ENCODE measurements around the gene SLIT3. TPM values are rescaled to one million over a fixed set of nuclear protein-coding genes. Genes with fewer than 3 reads are reported as not detected.

Gene SLIT3
- total RNA-seq, 8 experiments from 2014 or later = 6.1 to 159 (median 64.4) TPM

GRCh38 chr5:168989731-168990505, 311.0 kb downstream of the SLIT3 start:
- in situ Hi-C loops (cut with MboI; ENCODE audit: low pct_unique_long_range_greater_than_20kb in 2 of 9, low sequenced_read_pairs in 9 of 9, unreplicated experiment in 9 of 9) = loop anchor here (10.0 to 25.0 kb wide), 5 partner anchors 297 to 572 kb away; partner anchors contain the start of gene SLIT3 (in 5 of the 9)
- no peak overlapping the region for H3K27ac ChIP-seq
- ATAC-seq (replicated peaks in 6 of 8) = no peak

GRCh38 chr5:168988699-168989098, 312.2 kb downstream of the SLIT3 start:
- ATAC-seq (replicated peaks in 6 of 8) = no peak
- Histone ChIP-seq H3K4me3 (no peak overlapping the region), H3K4me1 (replicated peaks in 1 of 2) (peaks cover 8 to 10% of the 10 kb centered on the region in 2 donors), H3K27ac (no peak overlapping the region)
- in situ Hi-C loops (cut with MboI; ENCODE audit: low pct_unique_long_range_greater_than_20kb in 2 of 9, low sequenced_read_pairs in 9 of 9, unreplicated experiment in 9 of 9) = loop anchor here (10.0 to 25.0 kb wide), 5 partner anchors 299 to 574 kb away; partner anchors contain the start of gene SLIT3 (in 5 of the 9)
- WGBS, 10 experiments = 76 to 100% (median 87%) methylated on average over 1 to 2 of the region's 2 CpGs; no CpG with 5 or more reads in 4 of the 10 experiments

More at GRCh38 chr5:168989731-168990505, 311.0 kb downstream of the SLIT3 start:
- H3K4me3 ChIP-seq = no peak overlapping the region
- H3K4me1 ChIP-seq (replicated peaks in 1 of 2) = peaks cover 8 to 10% of the 10 kb centered on the region in 2 donors
- WGBS, 10 experiments = 38 to 92% (median 71%) methylated on average over 1 to 6 of the region's 8 CpGs

GRCh38 chr5:168987543-168988300, 313.2 kb downstream of the SLIT3 start:
- H3K4me1 ChIP-seq (replicated peaks in 1 of 2) = peaks cover 6 to 7% of the 10 kb centered on the region in 2 donors
- in situ Hi-C loops (cut with MboI; ENCODE audit: low pct_unique_long_range_greater_than_20kb in 2 of 9, low sequenced_read_pairs in 9 of 9, unreplicated experiment in 9 of 9) = loop anchor here (10.0 to 25.0 kb wide), 5 partner anchors 300 to 575 kb away; partner anchors contain the start of gene SLIT3 (in 5 of the 9)
- ATAC-seq (replicated peaks in 6 of 8) = peak; percentile 42 to 77 (median 60)

GRCh38 chr5:168985454-168985853, 315.5 kb downstream of the SLIT3 start:
- H3K4me1 ChIP-seq (replicated peaks in 1 of 2) = no peaks in the 10 kb centered on the region
- no peak overlapping the region for H3K4me3 ChIP-seq
- ATAC-seq (replicated peaks in 6 of 8) = no peak
- no peak overlapping the region for H3K27ac ChIP-seq
- in situ Hi-C loops (cut with MboI; ENCODE audit: low pct_unique_long_range_greater_than_20kb in 2 of 9, low sequenced_read_pairs in 9 of 9, unreplicated experiment in 9 of 9) = loop anchor here (10.0 to 25.0 kb wide), 5 partner anchors 302 to 577 kb away; partner anchors contain the start of gene SLIT3 (in 5 of the 9)
- 59 to 100% (median 84%) methylated on average over 1 to 4 of the region's 5 CpGs; no CpG with 5 or more reads in 2 of the 10 experiments for WGBS, 10 experiments

More at GRCh38 chr5:168987543-168988300, 313.2 kb downstream of the SLIT3 start:
- H3K4me3 ChIP-seq = no peak overlapping the region
- WGBS, 10 experiments = 0 to 67% (median 16%) methylated on average over 2 to 9 of the region's 11 CpGs; no CpG with 5 or more reads in 2 of the 10 experiments
- H3K27ac ChIP-seq = no peak overlapping the region

GRCh38 chr5:168984135-168984675, 316.7 kb downstream of the SLIT3 start:
- Histone ChIP-seq H3K27ac (no peak overlapping the region), H3K4me3 (no peak overlapping the region), H3K4me1 (replicated peaks in 1 of 2) (no peaks in the 10 kb centered on the region)
- in situ Hi-C loops (cut with MboI; ENCODE audit: low pct_unique_long_range_greater_than_20kb in 2 of 9, low sequenced_read_pairs in 9 of 9, unreplicated experiment in 9 of 9) = loop anchor here (10.0 to 25.0 kb wide), 5 partner anchors 303 to 578 kb away; partner anchors contain the start of gene SLIT3 (in 5 of the 9)
- ATAC-seq (replicated peaks in 6 of 8) = no peak
- 58 to 98% (median 80%) methylated on average over 2 to 5 of the region's 5 CpGs; no CpG with 5 or more reads in 1 of the 10 experiments for WGBS, 10 experiments

- ATAC-seq (replicated peaks in 6 of 8) = no peak
- no peak overlapping the region for H3K4me3 ChIP-seq
- H3K27ac ChIP-seq = no peak overlapping the region
- peaks cover 7 to 24% of the 10 kb centered on the region in 2 donors for H3K4me1 ChIP-seq (replicated peaks in 1 of 2)
- in situ Hi-C loops (cut with MboI; ENCODE audit: low pct_unique_long_range_greater_than_20kb in 2 of 9, low sequenced_read_pairs in 9 of 9, unreplicated experiment in 9 of 9) = loop anchor here in 8 of 9 experiments (25.0 kb wide), 4 partner anchors 308 to 583 kb away; partner anchors contain the start of gene SLIT3 (in 3 of the 8)
- WGBS, 10 experiments = 51 to 100% (median 72%) methylated on average over 1 to 3 of the region's 5 CpGs; no CpG with 5 or more reads in 4 of the 10 experiments
Measured at GRCh38 chr5:168979135-168979534, 321.8 kb downstream of the SLIT3 start.

- in situ Hi-C loops (cut with MboI; ENCODE audit: low pct_unique_long_range_greater_than_20kb in 2 of 9, low sequenced_read_pairs in 9 of 9, unreplicated experiment in 9 of 9) = loop anchor here in 8 of 9 experiments (25.0 kb wide), 4 partner anchors 309 to 584 kb away; partner anchors contain the start of gene SLIT3 (in 3 of the 8)
- no peak overlapping the region for H3K27ac ChIP-seq
- peaks cover 7 to 24% of the 10 kb centered on the region in 2 donors for H3K4me1 ChIP-seq (replicated peaks in 1 of 2)
- peak in 1 of 8 experiments; percentile 20 for ATAC-seq (replicated peaks in 6 of 8)
- H3K4me3 ChIP-seq = no peak overlapping the region
- WGBS, 10 experiments = 80 to 83% methylated on average over 1 of the region's 1 CpG; no CpG with 5 or more reads in 8 of the 10 experiments
Measured at GRCh38 chr5:168978500-168978899, 322.4 kb downstream of the SLIT3 start.

- no peak overlapping the region for H3K4me3 ChIP-seq
- in situ Hi-C loops (cut with MboI; ENCODE audit: low pct_unique_long_range_greater_than_20kb in 2 of 9, low sequenced_read_pairs in 9 of 9, unreplicated experiment in 9 of 9) = loop anchor here in 8 of 9 experiments (25.0 kb wide), 4 partner anchors 309 to 584 kb away; partner anchors contain the start of gene SLIT3 (in 3 of the 8)
- peaks cover 7 to 24% of the 10 kb centered on the region in 2 donors for H3K4me1 ChIP-seq (replicated peaks in 1 of 2)
- no peak overlapping the region for H3K27ac ChIP-seq
- 30 to 100% (median 88%) methylated on average over 1 to 3 of the region's 3 CpGs; no CpG with 5 or more reads in 3 of the 10 experiments for WGBS, 10 experiments
- ATAC-seq (replicated peaks in 6 of 8) = peak in 4 of 8 experiments; percentile 41 to 94 (median 75)
Measured at GRCh38 chr5:168978015-168978414, 322.9 kb downstream of the SLIT3 start.

- peak in 5 of 8 experiments; percentile 51 to 78 (median 67) for ATAC-seq (replicated peaks in 6 of 8)
- peaks cover 7 to 24% of the 10 kb centered on the region in 2 donors for H3K4me1 ChIP-seq (replicated peaks in 1 of 2)
- in situ Hi-C loops (cut with MboI; ENCODE audit: low pct_unique_long_range_greater_than_20kb in 2 of 9, low sequenced_read_pairs in 9 of 9, unreplicated experiment in 9 of 9) = loop anchor here in 8 of 9 experiments (25.0 kb wide), 4 partner anchors 311 to 586 kb away; partner anchors contain the start of gene SLIT3 (in 3 of the 8)
- WGBS, 10 experiments = 0 to 88% (median 40%) methylated on average over 1 to 3 of the region's 3 CpGs; no CpG with 5 or more reads in 1 of the 10 experiments
- no peak overlapping the region for H3K4me3 ChIP-seq
- H3K27ac ChIP-seq = no peak overlapping the region
Measured at GRCh38 chr5:168976311-168976970, 324.5 kb downstream of the SLIT3 start.

- no peak overlapping the region for H3K4me3 ChIP-seq
- peaks cover 7 to 24% of the 10 kb centered on the region in 2 donors for H3K4me1 ChIP-seq (replicated peaks in 1 of 2)
- no peak overlapping the region for H3K27ac ChIP-seq
- 50 to 100% (median 100%) methylated on average over 1 to 3 of the region's 3 CpGs; no CpG with 5 or more reads in 4 of the 10 experiments for WGBS, 10 experiments
- no peak for ATAC-seq (replicated peaks in 6 of 8)
- in situ Hi-C loops (cut with MboI; ENCODE audit: low pct_unique_long_range_greater_than_20kb in 2 of 9, low sequenced_read_pairs in 9 of 9, unreplicated experiment in 9 of 9) = loop anchor here in 8 of 9 experiments (25.0 kb wide), 4 partner anchors 312 to 587 kb away; partner anchors contain the start of gene SLIT3 (in 3 of the 8)
Measured at GRCh38 chr5:168975331-168975730, 325.6 kb downstream of the SLIT3 start.

- H3K4me3 ChIP-seq = no peak overlapping the region
- 64 to 100% (median 91%) methylated on average over 1 to 2 of the region's 2 CpGs; no CpG with 5 or more reads in 4 of the 10 experiments for WGBS, 10 experiments
- peaks cover 7 to 24% of the 10 kb centered on the region in 2 donors for H3K4me1 ChIP-seq (replicated peaks in 1 of 2)
- no peak for ATAC-seq (replicated peaks in 6 of 8)
- no peak overlapping the region for H3K27ac ChIP-seq
- in situ Hi-C loops (cut with MboI; ENCODE audit: low pct_unique_long_range_greater_than_20kb in 2 of 9, low sequenced_read_pairs in 9 of 9, unreplicated experiment in 9 of 9) = loop anchor here in 2 of 9 experiments (25.0 kb wide), 2 partner anchors 687 to 712 kb away; partner anchors contain the start of gene WWC1 (in 1 of the 2)
Measured at GRCh38 chr5:168974082-168974481, 326.9 kb downstream of the SLIT3 start.

Measured in motor neuron (in vitro differentiated cells).